PC-3 (cell line): ENCODE results near the gene WFDC5.

Experiments
- CTCF ChIP-seq: fragments of 300-600 bp; sonication (generic); conservative IDR thresholded peaks from 2 replicates; pipeline ENCODE4 v1.5.1; 2017; ENCODE audit warnings: antibody characterized with exemption, low read depth, mild to moderate bottlenecking, low read length
- EZH2 ChIP-seq: fragments of 300-600 bp; sonication (generic); IDR thresholded peaks from one replicate; pipeline ENCODE4 v1.6.1; 2017; ENCODE audit warnings: antibody characterized with exemption, mild to moderate bottlenecking, low read length; ENCODE audit not compliant: unreplicated experiment

- TF ChIP-seq EZH2 (no peak), CTCF (no peak)
Observed at GRCh38 chr20:45083127-45083526, 31.8 kb downstream of the WFDC5 start.
